DOHH2 (cell line): ENCODE data around the gene NAT14.

ENCODE experiments used
- EZH2phosphoT487 ChIP-seq: fragments of 200-600 bp; sonication (generic); IDR thresholded peaks from 2 replicates; pipeline ENCODE4 v1.6.1; 2017; ENCODE audit warnings: borderline replicate concordance, mild to moderate bottlenecking, antibody characterized with exemption, low read length, moderate library complexity, mixed read lengths
- TF ChIP-seq, protein P1 (sequence below): fragments of 200-600 bp; sonication (generic); IDR thresholded peaks from one replicate; pipeline ENCODE4 v1.5.1; 2014; ENCODE audit warnings: antibody characterized with exemption, mild to moderate bottlenecking, low read depth, low read length; ENCODE audit not compliant: poor library complexity, severe bottlenecking

- TF ChIP-seq, protein P1, sequence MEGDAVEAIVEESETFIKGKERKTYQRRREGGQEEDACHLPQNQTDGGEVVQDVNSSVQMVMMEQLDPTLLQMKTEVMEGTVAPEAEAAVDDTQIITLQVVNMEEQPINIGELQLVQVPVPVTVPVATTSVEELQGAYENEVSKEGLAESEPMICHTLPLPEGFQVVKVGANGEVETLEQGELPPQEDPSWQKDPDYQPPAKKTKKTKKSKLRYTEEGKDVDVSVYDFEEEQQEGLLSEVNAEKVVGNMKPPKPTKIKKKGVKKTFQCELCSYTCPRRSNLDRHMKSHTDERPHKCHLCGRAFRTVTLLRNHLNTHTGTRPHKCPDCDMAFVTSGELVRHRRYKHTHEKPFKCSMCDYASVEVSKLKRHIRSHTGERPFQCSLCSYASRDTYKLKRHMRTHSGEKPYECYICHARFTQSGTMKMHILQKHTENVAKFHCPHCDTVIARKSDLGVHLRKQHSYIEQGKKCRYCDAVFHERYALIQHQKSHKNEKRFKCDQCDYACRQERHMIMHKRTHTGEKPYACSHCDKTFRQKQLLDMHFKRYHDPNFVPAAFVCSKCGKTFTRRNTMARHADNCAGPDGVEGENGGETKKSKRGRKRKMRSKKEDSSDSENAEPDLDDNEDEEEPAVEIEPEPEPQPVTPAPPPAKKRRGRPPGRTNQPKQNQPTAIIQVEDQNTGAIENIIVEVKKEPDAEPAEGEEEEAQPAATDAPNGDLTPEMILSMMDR, result peak; percentile 47
- TF ChIP-seq EZH2phosphoT487, result no peak
These were observed 17.0 kb upstream of the NAT14 start for GRCh38 chr19:55468054-55468393.
